H1 (cell line): ENCODE measurements around the gene FASN. TPM values are rescaled to one million over a fixed set of nuclear protein-coding genes. Genes with fewer than 3 reads are reported as not detected.

ENCODE experiments used
- CHD7 ChIP-seq: fragments of 300-600 bp; sonication (generic); IDR thresholded peaks from 2 replicates; pipeline ENCODE4 v1.7.1; 2012; ENCODE audit warnings: low read length, moderate library complexity, mild to moderate bottlenecking, inconsistent platforms; ENCODE audit not compliant: insufficient replicate concordance
- CREB1 ChIP-seq: IDR thresholded peaks from 2 replicates; pipeline ENCODE4 v1.6.1; 2012; ENCODE audit warnings: inconsistent platforms
- FOSL1 ChIP-seq: IDR thresholded peaks from 2 replicates; pipeline ENCODE4 v1.6.1; 2011; ENCODE audit warnings: mild to moderate bottlenecking, low read depth, low read length, moderate library complexity; ENCODE audit not compliant: insufficient read depth
- JUND ChIP-seq: IDR thresholded peaks from 2 replicates; pipeline ENCODE4 v1.6.1; 2011; ENCODE audit warnings: mild to moderate bottlenecking, improper control_type of control experiment, low read length
- KDM1A ChIP-seq: fragments of 200-600, 300-600 bp; sonication (generic); IDR thresholded peaks from 2 replicates; pipeline ENCODE4 v1.7.1; 2016; ENCODE audit warnings: mild to moderate bottlenecking, low read length, borderline replicate concordance
- POLR2A ChIP-seq, 2 experiments: IDR thresholded peaks; 1 replicate in 1 of 2; 2 replicates in 1 of 2; pipeline ENCODE4 v1.6.1; 2011; ENCODE audit warnings: low read depth in 2 of 2, low read length in 2 of 2, mild to moderate bottlenecking in 2 of 2; ENCODE audit errors: control extremely low read depth in 1 of 2
- RBBP5 ChIP-seq: IDR thresholded peaks from 2 replicates; pipeline ENCODE4 v1.7.1; 2012; ENCODE audit warnings: low read depth, mild to moderate bottlenecking, inconsistent platforms, low read length, moderate library complexity, borderline replicate concordance
- RFX5 ChIP-seq: IDR thresholded peaks from 2 replicates; pipeline ENCODE4 v1.6.1; 2011; ENCODE audit warnings: low read depth, low read length, improper control_type of control experiment, borderline replicate concordance
- SIX5 ChIP-seq: IDR thresholded peaks from 2 replicates; pipeline ENCODE4 v1.6.1; 2011; ENCODE audit warnings: mild to moderate bottlenecking, low read depth, low read length
- TBP ChIP-seq: IDR thresholded peaks from 2 replicates; pipeline ENCODE4 v1.6.1; 2011; ENCODE audit warnings: low read depth, low read length, improper control_type of control experiment
- polyA plus RNA-seq, 7 experiments: library from polyadenylated mRNA; depleted of rRNA in 3 of 7; stranded (reverse) in 5 of 7; unstranded in 2 of 7; fragments of >200 nt in 5 of 7; fragments of 200-250 nt in 2 of 7; gene quantifications; 1 replicate in 5 of 7; 2 replicates in 1 of 7; 4 replicates in 1 of 7; pipeline versions ENCODE4 v1.2.1 to v1.2.3, GENCODE V29; 2011 to 2013; ENCODE audit warnings: missing spikeins in 2 of 7, mixed read lengths in 2 of 7
- total RNA-seq: library from RNA; stranded (reverse); fragmentation: NEBNext Ultra II Directional; extraction: Animal tissue kit (Norgen Biotek cat#: 25700); gene quantifications from 2 replicates; pipeline ENCODE4 v1.2.1, GENCODE V29; 2021

FASN gene
- total and polyA plus RNA-seq, 2 of the 8 experiments (the other 6 are each of a cell fraction or from before 2014, with no cell fraction given): 143 to 561 TPM

- no peak for TF ChIP-seq CHD7
- TF ChIP-seq SIX5: no peak
- no peak for TF ChIP-seq RBBP5
- no peak; a peak in 1 of 3 replicates for TF ChIP-seq POLR2A (IDR thresholded peaks at IDR 0.05; ENCODE audit: control extremely low read depth in 1 of 2, low read depth in 2 of 2, low read length in 2 of 2)
- no peak for TF ChIP-seq KDM1A
- TF ChIP-seq RFX5: no peak
- no peak for TF ChIP-seq CREB1
- no peak for TF ChIP-seq TBP
- no peak for TF ChIP-seq JUND
- TF ChIP-seq FOSL1: no peak
Measured at GRCh38 chr17:82105882-82106687, 8.0 kb upstream of the FASN start (continued).
